ENCODE results near the gene UBE2H. TPM values are rescaled to one million over a fixed set of nuclear protein-coding genes. Genes with fewer than 3 reads are reported as not detected.

The UBE2H gene
- total and polyA plus RNA-seq, 4 donors = 71.0 to 118 (median 97.7) TPM

- Histone ChIP-seq H3K36me3 (ENCODE audit: control insufficient read depth, insufficient read depth, low read length) (no peaks in the 10 kb centered on the region), H3K4me3 (ENCODE audit: low read depth, low read length) (no peak overlapping the region), H3K9me3 (ENCODE audit: control insufficient read depth, insufficient read depth, low read length) (no peaks in the 10 kb centered on the region), H3K27me3 (ENCODE audit: control insufficient read depth, insufficient read depth, low read length) (peaks cover 99% of the 10 kb centered on the region), H3K4me1 (ENCODE audit: control insufficient read depth, insufficient read depth, low read length) (peaks cover 63% of the 10 kb centered on the region), H3K27ac (ENCODE audit: low read depth, low read length) (no peak overlapping the region)
- peak in 1 of 6 donors; percentile 33 for DNase-seq (ENCODE audit: low read depth in 4 of 6, low spot score in 6 of 6)
- WGBS (ENCODE audit: insufficient coverage) = under 1% methylated on average over 44 of the region's 55 CpGs
Measured at GRCh38 chr7:129780974-129781927, 171.5 kb downstream of the UBE2H start.

Small RNA genes lying within 50 kb of the gene (small RNA-seq; reads per million reads assigned to genes)
- gene RF00019 (ENCODE audit: low replicate concordance) = not detected

Other genes with a start within 250 kb of the UBE2H start
- gene ZC3HC1, start 98.4 kb upstream of the UBE2H start, total RNA-seq = 10 to 100 TPM; 19.3 to 23.4 TPM
- 10 to 100 TPM; 18.8 to 21.8 TPM for gene ZC3HC1, start 98.4 kb upstream of the UBE2H start, polyA plus RNA-seq (ENCODE audit: insufficient read length in 2 of 2)
- gene KLHDC10, start 117.6 kb upstream of the UBE2H start, total RNA-seq = 10 to 100 TPM; 40.8 to 77.3 TPM
- 10 to 100 TPM; 43.5 to 46.4 TPM for gene KLHDC10, start 117.6 kb upstream of the UBE2H start, polyA plus RNA-seq (ENCODE audit: insufficient read length in 2 of 2)

All from spinal cord (tissue), 10 donors.